Osteoblast (primary cell): ENCODE data around the gene KRT36. TPM values are rescaled to one million over a fixed set of nuclear protein-coding genes. Genes with fewer than 3 reads are reported as not detected.

Experiments
- DNase-seq: peaks from one replicate; pipeline ENCODE4 v3.0.0; 2011; ENCODE audit warnings: low spot score, mixed read lengths; ENCODE audit not compliant: insufficient read length; ENCODE audit errors: missing footprints
- H2AFZ ChIP-seq: 2 replicates; pipeline ENCODE4 v1.6.0; 2011; ENCODE audit warnings: mild to moderate bottlenecking, low read length
- H3K27ac ChIP-seq: 2 replicates; pipeline ENCODE4 v1.5.1; 2011; ENCODE audit warnings: mild to moderate bottlenecking, low read depth, low read length, moderate library complexity
- H3K27me3 ChIP-seq: 2 replicates; pipeline ENCODE4 v1.6.0; 2012; ENCODE audit warnings: mild to moderate bottlenecking, control low read depth, inconsistent platforms, low read length, moderate library complexity; ENCODE audit not compliant: insufficient read depth
- H3K36me3 ChIP-seq: 2 replicates; pipeline ENCODE4 v1.5.1; 2011; ENCODE audit warnings: mild to moderate bottlenecking, low read length, control low read depth, moderate library complexity; ENCODE audit not compliant: insufficient read depth
- H3K4me1 ChIP-seq: 2 replicates; pipeline ENCODE4 v1.5.1; 2011; ENCODE audit warnings: mild to moderate bottlenecking, low read length, control low read depth, moderate library complexity; ENCODE audit not compliant: insufficient read depth
- H3K4me2 ChIP-seq: 2 replicates; pipeline ENCODE4 v1.6.0; 2011; ENCODE audit warnings: mild to moderate bottlenecking, low read length; ENCODE audit not compliant: insufficient read depth
- H3K4me3 ChIP-seq: fragments of 200-600 bp; sonication (generic); 3 replicates; pipeline ENCODE4 v1.5.1; 2012; ENCODE audit warnings: mild to moderate bottlenecking, low read length, inconsistent platforms; ENCODE audit not compliant: insufficient read depth
- H3K79me2 ChIP-seq: 2 replicates; pipeline ENCODE4 v1.6.0; 2012; ENCODE audit warnings: mild to moderate bottlenecking, low read length, control low read depth, inconsistent platforms; ENCODE audit not compliant: insufficient read depth
- H3K9me3 ChIP-seq: 2 replicates; pipeline ENCODE4 v1.5.1; 2011; ENCODE audit warnings: low read depth, low read length, control low read depth
- H4K20me1 ChIP-seq: 2 replicates; pipeline ENCODE4 v1.6.0; 2012; ENCODE audit warnings: mild to moderate bottlenecking, low read length, control low read depth; ENCODE audit not compliant: insufficient read depth
- CTCF ChIP-seq: IDR thresholded peaks from 2 replicates; pipeline ENCODE4 v1.5.1; 2011; ENCODE audit warnings: mild to moderate bottlenecking, low read depth, low read length, moderate library complexity; ENCODE audit errors: extremely low read depth
- total RNA-seq: library from RNA; depleted of rRNA; stranded (reverse); fragments of >200 nt; gene quantifications from 2 replicates; pipeline ENCODE4 v1.2.3, GENCODE V29; 2012

Gene KRT36
- total RNA-seq, 1 donor: 0.36 TPM

DNA sequence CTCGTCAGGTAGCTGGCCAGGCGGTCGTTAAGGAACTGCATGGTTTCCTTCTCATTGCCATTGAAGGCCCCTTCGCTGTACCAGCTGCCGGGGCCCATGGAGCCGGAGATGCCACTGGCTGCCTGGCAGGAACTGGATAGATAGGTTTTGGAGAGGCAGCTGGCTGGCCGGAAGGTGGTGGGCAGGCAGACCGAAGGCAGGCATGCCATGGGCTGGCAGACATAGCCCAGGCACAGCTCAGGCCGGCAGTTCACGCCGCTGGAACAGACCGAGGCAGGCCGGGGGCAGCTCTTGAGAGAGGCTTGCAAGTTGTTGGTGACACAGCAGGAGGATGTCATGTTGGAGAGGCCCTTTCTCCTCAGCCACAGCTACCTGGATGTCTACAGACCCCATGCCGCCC lies 22.7 kb downstream of the KRT36 start, which contains the start of gene KRT32:
Gene KRT32, minus strand, starts transcription at position 399 of the 400 bp plus-strand sequence. Its CDS starts 61 bp downstream, at position 338.
- Histone ChIP-seq H3K79me2 (no peaks in the 10 kb centered on the region), H3K27ac (no peak within 1 kb of the TSS), H3K9me3 (peaks cover 4% of the 10 kb centered on the region), H3K36me3 (no peaks in the 10 kb centered on the region), H3K4me3 (no peak within 1 kb of the TSS), H4K20me1 (no peaks in the 10 kb centered on the region), H2AFZ (peak within 1 kb of the TSS; percentile 29), H3K27me3 (no peaks in the 10 kb centered on the region), H3K4me1 (peaks cover 19% of the 10 kb centered on the region), H3K4me2 (peak within 1 kb of the TSS; percentile 44)
- no peak for DNase-seq
- TF ChIP-seq CTCF: no peak

DNA sequence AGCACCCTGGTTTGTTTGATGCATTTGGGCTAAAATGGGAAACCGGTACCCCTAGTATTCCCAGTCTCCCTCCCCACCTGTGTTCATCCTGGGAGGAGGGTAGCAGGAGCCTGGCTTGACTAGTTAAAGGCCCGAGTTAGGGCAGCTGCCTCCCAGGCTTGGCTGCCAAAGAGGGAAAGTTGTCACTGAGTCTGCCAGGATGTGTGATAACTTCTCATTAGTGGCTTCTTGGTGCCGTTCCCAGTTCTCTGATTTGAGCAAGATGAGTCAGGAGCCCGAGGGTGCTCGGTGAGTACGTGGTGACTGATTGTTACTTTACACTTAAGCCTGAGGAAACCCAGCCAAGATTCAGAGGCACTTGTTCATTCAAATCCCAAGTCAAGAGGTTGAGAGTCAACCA lies 25.0 kb downstream of the KRT36 start:
- H3K4me2 ChIP-seq: peak overlapping the region; percentile 23

DNA sequence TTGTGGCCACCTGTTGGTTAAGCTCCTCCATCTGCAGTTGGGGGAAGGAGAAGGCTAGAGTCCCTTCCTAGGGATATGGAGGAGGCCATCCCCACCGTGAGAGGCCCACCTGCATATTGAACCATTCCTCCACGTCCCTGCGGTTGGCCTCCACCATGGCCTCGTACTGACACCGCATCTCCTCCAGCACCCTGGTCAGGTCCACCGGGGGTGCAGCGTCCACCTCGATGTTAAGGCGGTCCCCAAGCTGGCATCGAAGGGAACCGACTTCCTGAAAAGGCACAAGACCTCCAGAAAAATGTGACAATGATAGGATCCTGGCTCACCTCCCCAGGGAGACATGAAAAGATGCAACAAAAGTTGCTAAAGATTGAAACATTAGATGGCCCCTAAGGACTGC lies 25.5 kb downstream of the KRT36 start:
- H3K36me3 ChIP-seq: no peaks in the 10 kb centered on the region
- H3K4me1 ChIP-seq: peaks cover 19% of the 10 kb centered on the region
- H3K9me3 ChIP-seq: no peaks in the 10 kb centered on the region
- H3K4me2 ChIP-seq: no peak overlapping the region
- H2AFZ ChIP-seq: no peak overlapping the region
- H3K27me3 ChIP-seq: no peaks in the 10 kb centered on the region
- no peaks in the 10 kb centered on the region for H4K20me1 ChIP-seq
- no peak for TF ChIP-seq CTCF
- H3K4me3 ChIP-seq: no peak overlapping the region
- H3K27ac ChIP-seq: no peak overlapping the region
- H3K79me2 ChIP-seq: no peaks in the 10 kb centered on the region
- no peak for DNase-seq

More for the DNA sequence above, 25.0 kb downstream of the KRT36 start:
- Histone ChIP-seq H3K4me3 (no peak overlapping the region), H3K79me2 (no peaks in the 10 kb centered on the region), H3K4me1 (peaks cover 19% of the 10 kb centered on the region), H2AFZ (no peak overlapping the region), H3K36me3 (no peaks in the 10 kb centered on the region), H3K27ac (no peak overlapping the region), H3K27me3 (no peaks in the 10 kb centered on the region), H3K9me3 (no peaks in the 10 kb centered on the region), H4K20me1 (no peaks in the 10 kb centered on the region)
- DNase-seq: peak; percentile 94
- no peak for TF ChIP-seq CTCF

- DNase-seq: peak; percentile 26
- Histone ChIP-seq H4K20me1 (no peaks in the 10 kb centered on the region), H3K4me3 (no peak overlapping the region), H3K4me2 (no peak overlapping the region), H3K79me2 (no peaks in the 10 kb centered on the region), H3K36me3 (no peaks in the 10 kb centered on the region), H3K27ac (no peak overlapping the region), H2AFZ (no peak overlapping the region), H3K4me1 (peaks cover 19% of the 10 kb centered on the region), H3K27me3 (no peaks in the 10 kb centered on the region), H3K9me3 (no peaks in the 10 kb centered on the region)
- TF ChIP-seq CTCF: no peak
These were observed 26.0 kb downstream of the KRT36 start for GRCh38 chr17:41463746-41464145.
